ENCODE measurements around the gene FTO. TPM values are rescaled to one million over a fixed set of nuclear protein-coding genes. Genes with fewer than 3 reads are reported as not detected.

FTO gene
- total and polyA plus RNA-seq, 7 experiments from 2014 or later: 47.2 to 104 (median 58.3) TPM

DNA sequence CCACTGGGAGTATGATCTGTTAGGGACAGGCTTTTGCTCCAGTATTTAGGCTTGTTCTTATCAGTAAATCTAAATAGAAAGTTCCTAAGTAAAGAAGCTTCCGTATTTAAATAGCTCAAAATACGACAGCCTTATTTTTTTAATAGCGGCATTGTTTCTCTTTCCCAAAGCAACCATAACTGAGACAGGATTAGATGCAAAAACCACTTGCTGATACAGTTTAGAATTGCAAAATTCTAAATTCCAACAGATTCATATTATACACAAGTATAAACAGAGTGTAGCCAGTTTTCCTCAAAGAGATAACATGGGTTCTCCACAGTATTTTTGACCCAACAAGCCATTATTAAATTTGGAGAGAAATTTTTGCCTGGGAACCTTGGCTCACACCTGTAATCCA is 276.7 kb downstream of the FTO start:
- CTCF ChIA-PET: no interaction called here
- intact Hi-C loops (cut with micrococcal nuclease): no loop called here
- H3K4me1 Mint-ChIP-seq: peaks cover 0 to 2% (median 0%) of the 10 kb centered on the region in 7 donors

DNA sequence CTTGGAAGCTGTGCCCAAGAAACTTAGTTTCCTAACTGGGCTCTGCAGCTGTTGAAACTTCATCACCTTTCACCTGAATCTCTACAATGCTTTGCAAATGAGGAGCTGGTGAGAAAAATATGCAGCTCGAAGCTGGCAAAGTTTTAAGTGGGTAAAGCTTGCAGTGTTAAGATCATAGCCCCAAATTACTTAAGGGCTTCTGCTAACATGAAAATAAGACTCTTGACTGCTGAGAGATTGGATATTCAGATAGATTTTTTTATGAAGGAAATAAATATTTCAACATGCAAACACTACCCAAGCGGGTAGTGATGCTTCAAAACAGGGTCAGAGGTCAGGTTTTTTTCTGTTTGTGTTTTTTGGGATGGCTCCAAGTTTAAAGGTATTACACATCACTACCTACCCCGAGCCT is 278.7 kb downstream of the FTO start:
- no peak overlapping the region for H3K27ac ChIP-seq (ENCODE audit: low read depth, low read length)
- no peaks in the 10 kb centered on the region for H3K4me1 ChIP-seq (ENCODE audit: control insufficient read depth in 2 of 2, insufficient read depth in 2 of 2, low read length in 2 of 2)
- intact Hi-C loops (cut with micrococcal nuclease): no loop called here
- Mint-ChIP-seq H3K36me3 (peaks cover 3 to 26% (median 23%) of the 10 kb centered on the region in 5 donors), H3K4me1 (peaks cover 0 to 2% (median 0%) of the 10 kb centered on the region in 7 donors), H3K27me3 (no peaks in the 10 kb centered on the region), H3K4me3 (no peak overlapping the region), H3K27ac (no peak overlapping the region), H3K9me3 (no peaks in the 10 kb centered on the region)
- H3K36me3 ChIP-seq (ENCODE audit: control insufficient read depth in 2 of 3, insufficient read depth in 3 of 3, low read length in 3 of 3): no peaks in the 10 kb centered on the region
- H3K27me3 ChIP-seq (ENCODE audit: control insufficient read depth in 2 of 2, insufficient read depth in 2 of 2, low read length in 2 of 2): no peaks in the 10 kb centered on the region
- DNase-seq: no peak
- ATAC-seq: no peak
- CTCF ChIA-PET: no interaction called here
- POLR2A ChIA-PET: no interaction called here
- no peaks in the 10 kb centered on the region for H3K9me3 ChIP-seq (ENCODE audit: control insufficient read depth in 2 of 3, low read length in 3 of 3)
- H3K4me3 ChIP-seq (ENCODE audit: low read length): no peak overlapping the region

More for the DNA sequence above, 276.7 kb downstream of the FTO start:
- Histone ChIP-seq H3K27me3 (ENCODE audit: control insufficient read depth in 2 of 2, insufficient read depth in 2 of 2, low read length in 2 of 2) (no peaks in the 10 kb centered on the region), H3K4me3 (ENCODE audit: low read length) (no peak overlapping the region), H3K4me1 (ENCODE audit: control insufficient read depth in 2 of 2, insufficient read depth in 2 of 2, low read length in 2 of 2) (no peaks in the 10 kb centered on the region), H3K36me3 (ENCODE audit: control insufficient read depth in 2 of 3, insufficient read depth in 3 of 3, low read length in 3 of 3) (no peaks in the 10 kb centered on the region), H3K9me3 (ENCODE audit: control insufficient read depth in 2 of 3, low read length in 3 of 3) (no peaks in the 10 kb centered on the region), H3K27ac (ENCODE audit: low read depth, low read length) (no peak overlapping the region)
- peaks cover 3 to 26% (median 19%) of the 10 kb centered on the region in 5 donors for H3K36me3 Mint-ChIP-seq
- H3K9me3 Mint-ChIP-seq: no peaks in the 10 kb centered on the region
- H3K4me3 Mint-ChIP-seq: no peak overlapping the region
- POLR2A ChIA-PET: no interaction called here
- ATAC-seq: no peak
- H3K27me3 Mint-ChIP-seq: no peaks in the 10 kb centered on the region
- DNase-seq: no peak
- H3K27ac Mint-ChIP-seq: no peak overlapping the region

DNA sequence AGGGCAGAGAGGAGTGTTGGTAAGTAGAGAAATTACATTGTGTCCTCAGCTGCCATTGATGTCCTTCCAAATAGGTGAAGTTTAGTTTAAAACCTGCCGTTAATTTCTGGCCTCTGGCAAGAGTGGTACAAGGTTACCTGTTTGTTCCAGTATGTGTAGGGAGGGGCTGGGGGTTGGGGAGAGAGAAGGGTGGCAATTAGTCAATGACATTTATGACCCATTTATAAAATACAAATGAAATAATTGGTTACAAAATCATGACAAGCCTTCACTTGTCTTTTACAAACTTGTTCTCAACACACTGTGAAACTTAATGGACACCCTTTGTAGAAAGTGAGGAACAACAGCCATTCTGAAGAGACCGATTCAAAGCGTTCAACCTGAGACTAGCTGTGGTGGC is 281.0 kb downstream of the FTO start:
- intact Hi-C loops (cut with micrococcal nuclease): no loop called here
- peaks cover 0 to 30% (median 17%) of the 10 kb centered on the region in 5 donors for H3K36me3 Mint-ChIP-seq
- H3K4me1 Mint-ChIP-seq: peaks cover 0 to 2% (median 0%) of the 10 kb centered on the region in 7 donors
- H3K36me3 ChIP-seq (ENCODE audit: control insufficient read depth in 2 of 3, insufficient read depth in 3 of 3, low read length in 3 of 3): no peaks in the 10 kb centered on the region
- peak overlapping the region in 1 of 9 donors; percentile 9 for H3K27ac Mint-ChIP-seq
- no peaks in the 10 kb centered on the region for H3K4me1 ChIP-seq (ENCODE audit: control insufficient read depth in 2 of 2, insufficient read depth in 2 of 2, low read length in 2 of 2)
- no peaks in the 10 kb centered on the region for H3K27me3 ChIP-seq (ENCODE audit: control insufficient read depth in 2 of 2, insufficient read depth in 2 of 2, low read length in 2 of 2)
- DNase-seq (no peak), ATAC-seq (no peak)
- H3K27me3 Mint-ChIP-seq: no peaks in the 10 kb centered on the region
- no peak overlapping the region for H3K4me3 Mint-ChIP-seq
- no peak overlapping the region for H3K27ac ChIP-seq (ENCODE audit: low read depth, low read length)
- H3K9me3 ChIP-seq (ENCODE audit: control insufficient read depth in 2 of 3, low read length in 3 of 3): no peaks in the 10 kb centered on the region
- ChIA-PET POLR2A (no interaction called here), CTCF (no interaction called here)
- no peak overlapping the region for H3K4me3 ChIP-seq (ENCODE audit: low read length)
- H3K9me3 Mint-ChIP-seq: peaks cover 0 to 3% (median 0%) of the 10 kb centered on the region in 11 donors

DNA sequence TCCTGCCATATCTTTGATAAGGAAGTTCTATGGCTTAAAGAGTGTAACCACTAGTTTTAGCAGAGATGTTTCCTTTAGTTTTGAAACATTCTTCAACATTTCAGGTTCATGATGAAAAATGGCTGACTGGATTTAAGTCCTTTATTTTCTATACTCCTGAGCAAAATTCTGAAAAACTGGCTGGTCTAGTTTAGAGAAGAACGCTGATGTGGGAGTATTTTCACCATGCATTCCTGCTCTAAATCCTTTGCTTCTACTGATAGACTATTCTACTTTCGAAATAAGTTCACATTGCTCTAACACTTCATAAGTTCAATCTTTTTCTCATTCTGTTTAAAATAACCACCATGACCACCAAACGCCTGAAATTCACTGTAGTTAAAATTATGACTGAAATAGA is 281.9 kb downstream of the FTO start:
- Mint-ChIP-seq H3K4me1 (peaks cover under 1 to 2% (median 2%) of the 10 kb centered on the region in 7 donors), H3K4me3 (no peak overlapping the region), H3K27me3 (no peaks in the 10 kb centered on the region), H3K9me3 (peaks cover 0 to 3% (median 0%) of the 10 kb centered on the region in 11 donors), H3K27ac (no peak overlapping the region), H3K36me3 (peaks cover 0 to 27% (median 18%) of the 10 kb centered on the region in 5 donors)
- Histone ChIP-seq H3K36me3 (ENCODE audit: control insufficient read depth in 2 of 3, insufficient read depth in 3 of 3, low read length in 3 of 3) (no peaks in the 10 kb centered on the region), H3K4me3 (ENCODE audit: low read length) (no peak overlapping the region), H3K9me3 (ENCODE audit: control insufficient read depth in 2 of 3, low read length in 3 of 3) (no peaks in the 10 kb centered on the region), H3K27me3 (ENCODE audit: control insufficient read depth in 2 of 2, insufficient read depth in 2 of 2, low read length in 2 of 2) (no peaks in the 10 kb centered on the region), H3K27ac (ENCODE audit: low read depth, low read length) (no peak overlapping the region), H3K4me1 (ENCODE audit: control insufficient read depth in 2 of 2, insufficient read depth in 2 of 2, low read length in 2 of 2) (no peaks in the 10 kb centered on the region)
- DNase-seq (no peak), ATAC-seq (no peak)
- intact Hi-C loops (cut with micrococcal nuclease): no loop called here
- POLR2A ChIA-PET: no interaction called here
- CTCF ChIA-PET: no interaction called here

DNA sequence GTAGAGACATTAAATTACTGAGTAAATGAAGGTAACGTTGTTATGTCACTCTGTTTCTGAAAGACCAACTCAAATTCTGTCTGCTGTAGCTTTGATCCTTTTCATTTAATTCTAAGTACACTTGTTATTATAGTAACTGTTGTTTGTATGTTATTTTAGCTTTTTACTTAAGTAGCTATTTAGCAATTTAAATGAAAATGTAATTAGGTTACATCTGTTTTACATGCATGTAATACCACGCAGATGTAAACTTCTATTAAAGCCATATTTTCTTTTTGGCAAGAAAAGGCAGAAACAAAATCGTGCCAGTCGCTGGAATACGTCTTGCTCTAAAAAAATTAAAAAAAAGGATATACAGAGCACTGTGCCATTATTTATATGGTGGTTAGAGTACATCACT is 282.8 kb downstream of the FTO start:
- ChIA-PET CTCF (interaction anchor here (0.6 kb wide), 1 partner anchor 74 kb away, joined by 3 read pairs; no protein-coding TSS in a partner anchor), POLR2A (no interaction called here)
- intact Hi-C loops (cut with micrococcal nuclease): no loop called here
- no peak overlapping the region for H3K4me3 ChIP-seq (ENCODE audit: low read length)
- H3K4me1 Mint-ChIP-seq: peaks cover 2 to 12% (median 10%) of the 10 kb centered on the region in 7 donors
- ATAC-seq: no peak
- no peak overlapping the region for H3K4me3 Mint-ChIP-seq
- H3K27me3 ChIP-seq (ENCODE audit: control insufficient read depth in 2 of 2, insufficient read depth in 2 of 2, low read length in 2 of 2): no peaks in the 10 kb centered on the region
- H3K9me3 Mint-ChIP-seq: peaks cover 0 to 3% (median 0%) of the 10 kb centered on the region in 11 donors
- H3K9me3 ChIP-seq (ENCODE audit: control insufficient read depth in 2 of 3, low read length in 3 of 3): no peaks in the 10 kb centered on the region
- no peak overlapping the region for H3K27ac Mint-ChIP-seq
- no peaks in the 10 kb centered on the region for H3K4me1 ChIP-seq (ENCODE audit: control insufficient read depth in 2 of 2, insufficient read depth in 2 of 2, low read length in 2 of 2)
- H3K36me3 Mint-ChIP-seq: peaks cover 0 to 27% (median 20%) of the 10 kb centered on the region in 5 donors
- DNase-seq: no peak
- H3K27me3 Mint-ChIP-seq: no peaks in the 10 kb centered on the region
- no peak overlapping the region for H3K27ac ChIP-seq (ENCODE audit: low read depth, low read length)
- H3K36me3 ChIP-seq (ENCODE audit: control insufficient read depth in 2 of 3, insufficient read depth in 3 of 3, low read length in 3 of 3): no peaks in the 10 kb centered on the region

DNA sequence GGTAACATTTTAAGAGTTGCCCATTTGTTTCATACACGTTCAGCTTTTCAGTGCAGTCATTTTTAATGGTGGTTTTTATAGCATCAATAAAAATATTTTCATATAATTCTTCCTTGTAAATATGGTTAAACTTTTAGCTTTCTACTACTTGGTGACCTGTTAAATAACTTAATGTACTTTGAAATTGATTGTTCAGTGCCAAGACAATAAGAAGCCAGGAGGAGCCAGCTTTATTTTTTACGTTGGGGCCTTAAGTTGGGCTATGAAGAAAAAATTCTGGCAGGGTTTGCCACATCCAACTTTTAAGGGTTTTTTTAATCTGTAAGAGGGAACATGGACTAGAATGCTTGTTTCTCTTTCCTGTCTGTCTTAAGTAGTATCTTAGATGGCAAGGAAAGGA is 284.2 kb downstream of the FTO start:
- no peak overlapping the region for H3K4me3 ChIP-seq (ENCODE audit: low read length)
- H3K36me3 ChIP-seq (ENCODE audit: control insufficient read depth in 2 of 3, insufficient read depth in 3 of 3, low read length in 3 of 3): no peaks in the 10 kb centered on the region
- H3K4me3 Mint-ChIP-seq: no peak overlapping the region
- H3K9me3 Mint-ChIP-seq: peaks cover 0 to 3% (median 0%) of the 10 kb centered on the region in 11 donors
- peaks cover 0 to 27% (median 11%) of the 10 kb centered on the region in 5 donors for H3K36me3 Mint-ChIP-seq
- H3K27ac Mint-ChIP-seq: no peak overlapping the region
- H3K27me3 ChIP-seq (ENCODE audit: control insufficient read depth in 2 of 2, insufficient read depth in 2 of 2, low read length in 2 of 2): no peaks in the 10 kb centered on the region
- no peaks in the 10 kb centered on the region for H3K27me3 Mint-ChIP-seq
- peaks cover 3 to 20% (median 16%) of the 10 kb centered on the region in 7 donors for H3K4me1 Mint-ChIP-seq
- DNase-seq (no peak), ATAC-seq (no peak)
- ChIA-PET CTCF (no interaction called here), POLR2A (no interaction called here)
- H3K9me3 ChIP-seq (ENCODE audit: control insufficient read depth in 2 of 3, low read length in 3 of 3): no peaks in the 10 kb centered on the region
- intact Hi-C loops (cut with micrococcal nuclease): no loop called here
- H3K27ac ChIP-seq (ENCODE audit: low read depth, low read length): no peak overlapping the region
- no peaks in the 10 kb centered on the region for H3K4me1 ChIP-seq (ENCODE audit: control insufficient read depth in 2 of 2, insufficient read depth in 2 of 2, low read length in 2 of 2)

DNA sequence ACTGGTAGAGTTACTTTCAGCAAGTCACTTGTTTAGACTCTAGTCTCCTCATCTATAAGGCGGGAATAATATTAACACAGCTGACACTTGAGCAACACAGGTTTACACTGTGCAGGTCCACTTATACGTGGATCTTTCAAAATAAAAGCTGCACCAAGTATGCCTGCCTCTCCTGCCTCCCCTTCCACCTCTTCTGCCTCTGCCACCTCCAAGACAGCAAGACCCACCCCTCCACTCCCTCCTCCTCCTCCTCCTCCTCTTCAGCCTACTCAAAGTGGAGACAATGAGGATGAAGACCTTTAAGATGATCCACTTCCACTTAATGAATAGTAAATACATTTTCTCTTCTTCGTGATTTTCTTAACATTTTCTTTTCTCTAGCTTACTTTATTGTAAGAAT is 285.6 kb downstream of the FTO start:
- no peaks in the 10 kb centered on the region for H3K27me3 ChIP-seq (ENCODE audit: control insufficient read depth in 2 of 2, insufficient read depth in 2 of 2, low read length in 2 of 2)
- H3K4me3 Mint-ChIP-seq: no peak overlapping the region
- no peaks in the 10 kb centered on the region for H3K36me3 ChIP-seq (ENCODE audit: control insufficient read depth in 2 of 3, insufficient read depth in 3 of 3, low read length in 3 of 3)
- H3K9me3 Mint-ChIP-seq: peaks cover 0 to 3% (median 0%) of the 10 kb centered on the region in 11 donors
- ChIA-PET CTCF (no interaction called here), POLR2A (no interaction called here)
- H3K27ac Mint-ChIP-seq: no peak overlapping the region
- no peaks in the 10 kb centered on the region for H3K27me3 Mint-ChIP-seq
- no peak overlapping the region for H3K4me3 ChIP-seq (ENCODE audit: low read length)
- no peaks in the 10 kb centered on the region for H3K4me1 ChIP-seq (ENCODE audit: control insufficient read depth in 2 of 2, insufficient read depth in 2 of 2, low read length in 2 of 2)
- intact Hi-C loops (cut with micrococcal nuclease): no loop called here
- H3K4me1 Mint-ChIP-seq: peaks cover 3 to 20% (median 16%) of the 10 kb centered on the region in 7 donors
- DNase-seq: no peak
- no peaks in the 10 kb centered on the region for H3K9me3 ChIP-seq (ENCODE audit: control insufficient read depth in 2 of 3, low read length in 3 of 3)
- H3K27ac ChIP-seq (ENCODE audit: low read depth, low read length): no peak overlapping the region
- no peak for ATAC-seq
- peaks cover 0 to 24% (median 9%) of the 10 kb centered on the region in 5 donors for H3K36me3 Mint-ChIP-seq

Measured in naive thymus-derived CD4-positive, alpha-beta T cell (primary cell).